PC-3 (cell line): ENCODE data around the gene CA11. TPM values are rescaled to one million over a fixed set of nuclear protein-coding genes. Genes with fewer than 3 reads are reported as not detected.

Experiments
- ATAC-seq: fragments of 200-7000 bp; cut with Tn5 transposase; 2 replicates; pipeline ENCODE4 v1.9.1; 2020; ENCODE audit warnings: mild to moderate bottlenecking, moderate library complexity
- BruUV-seq: library from RNA; stranded (reverse); fragments of 400-500 nt; replicated peaks from 2 replicates; lab custom pipeline; 2021; lab: Mats Ljungman, UMichigan
- CTCF ChIA-PET: fragments of 300-600 bp; sonication (Branson Sonifier 250); formaldehyde crosslinking; loops from one replicate; lab custom pipeline; 2022; ENCODE audit warnings: antibody characterized with exemption; lab: Charles Lee
- POLR2A ChIA-PET: fragments of 300-600 bp; sonication (Branson Sonifier 250); formaldehyde crosslinking; loops from one replicate; lab custom pipeline; 2022; ENCODE audit warnings: antibody characterized with exemption; ENCODE audit not compliant: unreplicated experiment; lab: Charles Lee
- DNase-seq: peaks from one replicate; pipeline ENCODE4 v3.0.0-alpha.2; 2015
- H2AFZ ChIP-seq: fragments of 300-600 bp; sonication (generic); 2 replicates; pipeline ENCODE4 v1.6.0; 2016; ENCODE audit warnings: antibody characterized with exemption, low read length
- H3F3A ChIP-seq: fragments of 300-600 bp; sonication (generic); one replicate; pipeline ENCODE4 v1.6.0; 2017; ENCODE audit warnings: antibody characterized with exemption, low read length, control low read depth, mild to moderate bottlenecking; ENCODE audit not compliant: unreplicated experiment
- H3K27ac ChIP-seq: fragments of 300-600 bp; sonication (generic); 2 replicates; pipeline ENCODE4 v1.5.1; 2016; ENCODE audit warnings: mild to moderate bottlenecking, low read length
- H3K27me3 ChIP-seq: fragments of 300-600 bp; sonication (generic); 2 replicates; pipeline ENCODE4 v1.6.1; 2016; ENCODE audit warnings: low read length, mixed read lengths
- H3K36me3 ChIP-seq: fragments of 300-600 bp; sonication (generic); 2 replicates; pipeline ENCODE4 v1.6.1; 2016; ENCODE audit warnings: low read depth, mixed run types, low read length, mixed read lengths
- H3K4me1 ChIP-seq: fragments of 300-600 bp; sonication (generic); 2 replicates; pipeline ENCODE4 v1.5.1; 2016; ENCODE audit warnings: low read length; ENCODE audit not compliant: insufficient read depth
- H3K4me2 ChIP-seq: fragments of 300-600 bp; sonication (generic); 2 replicates; pipeline ENCODE4 v1.6.0; 2016; ENCODE audit warnings: low read length
- H3K4me3 ChIP-seq: fragments of 300-600 bp; sonication (generic); 2 replicates; pipeline ENCODE4 v1.5.1; 2016; ENCODE audit warnings: mild to moderate bottlenecking, low read length, mixed read lengths
- H3K79me2 ChIP-seq: fragments of 300-600 bp; sonication (generic); 2 replicates; pipeline ENCODE4 v1.6.1; 2017; ENCODE audit warnings: low read length, mixed read lengths
- H3K9ac ChIP-seq: fragments of 300-600 bp; sonication (generic); 2 replicates; pipeline ENCODE4 v1.6.0; 2016; ENCODE audit warnings: mild to moderate bottlenecking, low read length
- H3K9me2 ChIP-seq: fragments of 300-600 bp; sonication (generic); replicated peaks from 2 replicates; pipeline ENCODE4 v1.6.1; 2016; ENCODE audit warnings: mixed run types, low read length, mixed read lengths
- H3K9me3 ChIP-seq: fragments of 300-600 bp; sonication (generic); 2 replicates; pipeline ENCODE4 v1.6.1; 2016; ENCODE audit warnings: low read length, mixed read lengths
- H4K20me1 ChIP-seq: fragments of 300-600 bp; sonication (generic); 2 replicates; pipeline ENCODE4 v1.6.1; 2016; ENCODE audit warnings: low read length, mixed read lengths
- EZH2 ChIP-seq: fragments of 300-600 bp; sonication (generic); IDR thresholded peaks from one replicate; pipeline ENCODE4 v1.6.1; 2017; ENCODE audit warnings: antibody characterized with exemption, mild to moderate bottlenecking, low read length; ENCODE audit not compliant: unreplicated experiment
- EZH2phosphoT487 ChIP-seq: fragments of 300-600 bp; sonication (generic); IDR thresholded peaks from 2 replicates; pipeline ENCODE4 v1.6.1; 2018; ENCODE audit warnings: mild to moderate bottlenecking, antibody characterized with exemption, low read length, borderline replicate concordance
- intact Hi-C: fragments of 100-400 bp; cut with micrococcal nuclease; formaldehyde crosslinking; loops from 2 replicates; pipeline ENCODE4 v1.9.0; 2023
- total RNA-seq: library from RNA; depleted of rRNA; stranded (reverse); fragments of >200 nt; gene quantifications from 2 replicates; pipeline ENCODE4 v1.2.3, GENCODE V29; 2014
- TF ChIP-seq, protein P1 (sequence below): fragments of 300-600 bp; sonication (generic); conservative IDR thresholded peaks from 2 replicates; pipeline ENCODE4 v1.5.1; 2017; ENCODE audit warnings: antibody characterized with exemption, low read depth, mild to moderate bottlenecking, low read length

CA11 gene
- total RNA-seq, 1 experiment from 2014 or later = 4.1 TPM

DNA sequence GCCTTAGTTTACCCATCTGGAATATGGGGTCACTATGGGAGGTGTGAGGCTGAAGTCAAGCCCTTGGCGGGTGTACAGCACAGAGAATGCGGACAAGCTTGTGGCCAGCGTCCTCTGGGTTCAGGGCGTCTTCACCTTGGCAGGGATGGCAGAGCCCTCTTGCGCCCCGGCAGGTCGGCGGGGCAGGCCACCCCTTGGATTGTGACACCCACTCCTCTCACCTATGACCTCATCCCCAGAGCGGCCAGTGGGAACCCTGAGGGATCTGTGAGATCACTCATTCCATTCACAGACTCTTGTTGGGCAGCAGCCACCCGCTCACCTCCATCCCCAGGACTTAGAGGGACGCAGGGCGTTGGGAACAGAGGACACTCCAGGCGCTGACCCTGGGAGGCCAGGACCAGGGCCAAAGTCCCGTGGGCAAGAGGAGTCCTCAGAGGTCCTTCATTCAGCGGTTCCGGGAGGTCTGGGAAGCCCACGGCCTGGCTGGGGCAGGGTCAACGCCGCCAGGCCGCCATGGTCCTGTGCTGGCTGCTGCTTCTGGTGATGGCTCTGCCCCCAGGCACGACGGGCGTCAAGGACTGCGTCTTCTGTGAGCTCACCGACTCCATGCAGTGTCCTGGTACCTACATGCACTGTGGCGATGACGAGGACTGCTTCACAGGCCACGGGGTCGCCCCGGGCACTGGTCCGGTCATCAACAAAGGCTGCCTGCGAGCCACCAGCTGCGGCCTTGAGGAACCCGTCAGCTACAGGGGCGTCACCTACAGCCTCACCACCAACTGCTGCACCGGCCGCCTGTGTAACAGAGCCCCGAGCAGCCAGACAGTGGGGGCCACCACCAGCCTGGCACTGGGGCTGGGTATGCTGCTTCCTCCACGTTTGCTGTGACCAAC is 39.3 kb downstream of the CA11 start, which contains the start of gene SPACA4:
Gene SPACA4, plus strand, starts transcription at position 280 of the 896 bp plus-strand sequence. Its CDS starts 237 bp downstream, at position 517.
- BruUV-seq = no TSS peak
- ATAC-seq = no peak

DNA sequence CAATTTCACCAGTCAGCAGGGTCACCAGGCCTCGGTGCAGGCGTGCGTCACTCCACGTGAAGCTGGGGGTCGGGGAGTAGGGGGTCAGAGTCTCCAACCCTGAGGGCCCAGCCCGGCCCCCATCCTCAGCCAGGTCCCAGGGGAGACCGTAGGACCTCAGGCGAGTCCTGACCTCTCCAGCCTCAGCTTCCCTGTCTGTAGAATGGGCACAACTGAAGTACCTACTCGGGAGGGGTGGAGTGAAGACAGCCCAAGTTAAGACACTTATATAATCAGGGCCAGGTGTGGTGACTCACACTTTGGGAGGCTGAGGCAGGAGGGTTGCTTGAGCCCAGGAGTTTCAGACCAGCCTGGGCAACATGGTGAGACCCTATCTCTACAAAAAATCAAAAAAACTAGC is 42.1 kb downstream of the CA11 start:
- Histone ChIP-seq H3K4me2 (no peak overlapping the region), H3K79me2 (no peaks in the 10 kb centered on the region), H3K9me3 (no peaks in the 10 kb centered on the region), H3F3A (no peaks in the 10 kb centered on the region), H3K9ac (no peak overlapping the region), H3K4me3 (no peak overlapping the region), H3K4me1 (no peaks in the 10 kb centered on the region), H3K9me2 (no peaks in the 10 kb centered on the region), H4K20me1 (no peaks in the 10 kb centered on the region), H3K27ac (no peak overlapping the region), H3K27me3 (no peaks in the 10 kb centered on the region), H2AFZ (no peak overlapping the region), H3K36me3 (no peaks in the 10 kb centered on the region)
- ChIA-PET POLR2A (no interaction called here), CTCF (no interaction called here)
- no peak for DNase-seq
- BruUV-seq = no TSS peak
- ATAC-seq = no peak
- intact Hi-C loops = no loop called here
- TF ChIP-seq, protein P1, sequence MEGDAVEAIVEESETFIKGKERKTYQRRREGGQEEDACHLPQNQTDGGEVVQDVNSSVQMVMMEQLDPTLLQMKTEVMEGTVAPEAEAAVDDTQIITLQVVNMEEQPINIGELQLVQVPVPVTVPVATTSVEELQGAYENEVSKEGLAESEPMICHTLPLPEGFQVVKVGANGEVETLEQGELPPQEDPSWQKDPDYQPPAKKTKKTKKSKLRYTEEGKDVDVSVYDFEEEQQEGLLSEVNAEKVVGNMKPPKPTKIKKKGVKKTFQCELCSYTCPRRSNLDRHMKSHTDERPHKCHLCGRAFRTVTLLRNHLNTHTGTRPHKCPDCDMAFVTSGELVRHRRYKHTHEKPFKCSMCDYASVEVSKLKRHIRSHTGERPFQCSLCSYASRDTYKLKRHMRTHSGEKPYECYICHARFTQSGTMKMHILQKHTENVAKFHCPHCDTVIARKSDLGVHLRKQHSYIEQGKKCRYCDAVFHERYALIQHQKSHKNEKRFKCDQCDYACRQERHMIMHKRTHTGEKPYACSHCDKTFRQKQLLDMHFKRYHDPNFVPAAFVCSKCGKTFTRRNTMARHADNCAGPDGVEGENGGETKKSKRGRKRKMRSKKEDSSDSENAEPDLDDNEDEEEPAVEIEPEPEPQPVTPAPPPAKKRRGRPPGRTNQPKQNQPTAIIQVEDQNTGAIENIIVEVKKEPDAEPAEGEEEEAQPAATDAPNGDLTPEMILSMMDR = no peak
- TF ChIP-seq EZH2 = no peak
- no peak for TF ChIP-seq EZH2phosphoT487

More for the DNA sequence above, 39.3 kb downstream of the CA11 start, which contains the start of gene SPACA4:
- no peaks in the 10 kb centered on the region for H3K9me3 ChIP-seq
- H3K9ac ChIP-seq = no peak within 1 kb of the TSS
- no peak within 1 kb of the TSS for H2AFZ ChIP-seq
- no peaks in the 10 kb centered on the region for H3F3A ChIP-seq
- TF ChIP-seq EZH2 (no peak), EZH2phosphoT487 (no peak)
- TF ChIP-seq, protein P1 = no peak
- no peak within 1 kb of the TSS for H3K4me2 ChIP-seq
- ChIA-PET POLR2A (no interaction called here), CTCF (no interaction called here)
- no peaks in the 10 kb centered on the region for H3K27me3 ChIP-seq
- H3K9me2 ChIP-seq = no peaks in the 10 kb centered on the region
- H3K4me1 ChIP-seq = no peaks in the 10 kb centered on the region
- H4K20me1 ChIP-seq = no peaks in the 10 kb centered on the region
- no peak within 1 kb of the TSS for H3K27ac ChIP-seq
- no peak for DNase-seq
- H3K36me3 ChIP-seq = no peaks in the 10 kb centered on the region
- intact Hi-C loops = no loop called here
- no peak within 1 kb of the TSS for H3K4me3 ChIP-seq
- H3K79me2 ChIP-seq = no peaks in the 10 kb centered on the region

DNA sequence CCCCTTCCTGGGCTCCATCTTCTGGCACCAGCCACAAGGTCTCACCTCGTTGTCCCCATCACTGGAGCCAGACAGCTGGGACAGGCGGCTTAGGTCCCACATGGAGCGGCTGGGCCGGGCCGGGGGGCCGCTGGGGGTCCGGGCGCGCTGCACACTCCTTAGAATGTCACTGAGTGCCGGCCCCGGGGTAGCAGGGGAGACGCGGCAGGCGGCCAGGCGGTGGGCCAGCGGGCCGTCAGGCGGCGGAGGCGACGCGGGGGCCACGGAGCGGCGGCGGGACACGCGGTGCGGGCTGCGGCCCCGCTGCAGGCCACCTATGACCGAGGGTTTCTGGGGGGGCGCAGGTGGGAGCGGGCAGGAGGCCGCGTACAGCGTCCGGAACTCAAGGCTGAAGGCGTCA is 42.5 kb downstream of the CA11 start:
- no peak overlapping the region for H3K9ac ChIP-seq
- H2AFZ ChIP-seq = no peak overlapping the region
- H3K36me3 ChIP-seq = no peaks in the 10 kb centered on the region
- TF ChIP-seq, protein P1 = no peak
- TF ChIP-seq EZH2 = no peak
- TF ChIP-seq EZH2phosphoT487 = no peak
- no peaks in the 10 kb centered on the region for H3K9me3 ChIP-seq
- no peak overlapping the region for H3K27ac ChIP-seq
- no peak overlapping the region for H3K4me2 ChIP-seq
- H3K79me2 ChIP-seq = no peaks in the 10 kb centered on the region
- no TSS peak for BruUV-seq
- H3K4me1 ChIP-seq = no peaks in the 10 kb centered on the region
- CTCF ChIA-PET = no interaction called here
- no peaks in the 10 kb centered on the region for H3K27me3 ChIP-seq
- no peaks in the 10 kb centered on the region for H3K9me2 ChIP-seq
- H3F3A ChIP-seq = no peaks in the 10 kb centered on the region
- no peak overlapping the region for H3K4me3 ChIP-seq
- no peaks in the 10 kb centered on the region for H4K20me1 ChIP-seq
- no peak for ATAC-seq
- DNase-seq = no peak
- POLR2A ChIA-PET = no interaction called here
- intact Hi-C loops = no loop called here
